Measurements from ENCODE around the gene BMF.
A peak's percentile ranks its signal among the peaks of the same experiment; 100 is the strongest.
"Not testable (repeated sequence)": the region's sequence is repeated elsewhere in the genome, so short reads cannot be mapped to it uniquely, and the experiment has no call there.

Gene BMF

GRCh38 chr15:40128766-40129660 lies 20.3 kb upstream of the BMF start:
- no peak for DNase-seq (ENCODE audit: low read depth in 4 of 4, low spot score in 1 of 4)

- DNase-seq (ENCODE audit: low read depth in 4 of 4, low spot score in 1 of 4), result no peak
Observed at GRCh38 chr15:40125950-40126349, 17.3 kb upstream of the BMF start.

GRCh38 chr15:40124807-40125285 lies 16.2 kb upstream of the BMF start:
- not testable (repeated sequence) for DNase-seq (ENCODE audit: low read depth in 4 of 4, low spot score in 1 of 4)

GRCh38 chr15:40124333-40124732 lies 15.7 kb upstream of the BMF start:
- not testable (repeated sequence) for DNase-seq (ENCODE audit: low read depth in 4 of 4, low spot score in 1 of 4)

- DNase-seq (ENCODE audit: low read depth in 4 of 4, low spot score in 1 of 4), result not testable (repeated sequence)
Observed at GRCh38 chr15:40123863-40124262, 15.2 kb upstream of the BMF start.

GRCh38 chr15:40122989-40123388 lies 14.3 kb upstream of the BMF start:
- not testable (repeated sequence) for DNase-seq (ENCODE audit: low read depth in 4 of 4, low spot score in 1 of 4)

GRCh38 chr15:40121911-40122638 lies 13.4 kb upstream of the BMF start:
- no peak for DNase-seq (ENCODE audit: low read depth in 4 of 4, low spot score in 1 of 4)

GRCh38 chr15:40118473-40118872 lies 9.8 kb upstream of the BMF start:
- DNase-seq (ENCODE audit: low read depth in 4 of 4, low spot score in 1 of 4), result no peak

- no peak for DNase-seq (ENCODE audit: low read depth in 4 of 4, low spot score in 1 of 4)
Observed at GRCh38 chr15:40115670-40116093, 7.0 kb upstream of the BMF start.

- not testable (repeated sequence) for DNase-seq (ENCODE audit: low read depth in 4 of 4, low spot score in 1 of 4)
Observed at GRCh38 chr15:40115106-40115505, 6.4 kb upstream of the BMF start.

- DNase-seq (ENCODE audit: low read depth in 4 of 4, low spot score in 1 of 4), result no peak
Observed at GRCh38 chr15:40114218-40114617, 5.5 kb upstream of the BMF start.

- DNase-seq (ENCODE audit: low read depth in 4 of 4, low spot score in 1 of 4), result no peak
Observed at GRCh38 chr15:40112789-40113188, 4.1 kb upstream of the BMF start.

- no peak for DNase-seq (ENCODE audit: low read depth in 4 of 4, low spot score in 1 of 4)
Observed at GRCh38 chr15:40111888-40112287, 3.2 kb upstream of the BMF start.

GRCh38 chr15:40110866-40111550 lies 2.3 kb upstream of the BMF start:
- no peak for DNase-seq (ENCODE audit: low read depth in 4 of 4, low spot score in 1 of 4)

GRCh38 chr15:40108061-40108854 lies 421 bp downstream of the BMF start:
- no peak for DNase-seq (ENCODE audit: low read depth in 4 of 4, low spot score in 1 of 4)

GRCh38 chr15:40106203-40107161 lies 2.2 kb downstream of the BMF start:
- DNase-seq (ENCODE audit: low read depth in 4 of 4, low spot score in 1 of 4), result no peak

GRCh38 chr15:40105517-40106202 lies 3.0 kb downstream of the BMF start:
- DNase-seq (ENCODE audit: low read depth in 4 of 4, low spot score in 1 of 4), result peak in 1 of 4 experiments; percentile 56

GRCh38 chr15:40104865-40105516 lies 3.7 kb downstream of the BMF start:
- peak; percentile 60 to 79 (median 71) for DNase-seq (ENCODE audit: low read depth in 4 of 4, low spot score in 1 of 4)

Measured in stimulated activated CD4-positive, alpha-beta T cell treated with anti-CD3 and anti-CD28 coated beads, Interleukin-1b, Interleukin-23, amount 100 ng/mL, for 24 hours (primary cell).